H1 (cell line): ENCODE results near the gene C16orf87. TPM values are rescaled to one million over a fixed set of nuclear protein-coding genes. Genes with fewer than 3 reads are reported as not detected.

Source experiments
- CTCF ChIA-PET: fragments of 300-600 bp; sonication (Branson Sonifier 250); formaldehyde crosslinking; loops from one replicate; lab custom pipeline; 2021; ENCODE audit not compliant: partially characterized antibody; lab: Charles Lee
- POLR2A ChIA-PET: fragments of 300-600 bp; sonication (Branson Sonifier 250); formaldehyde crosslinking; loops from one replicate; lab custom pipeline; 2021; ENCODE audit warnings: inconsistent platforms; ENCODE audit not compliant: partially characterized antibody; lab: Charles Lee
- DNase-seq, 2 experiments: peaks; one replicate each; pipeline versions ENCODE4 v3.0.0 to v3.0.0-alpha.2; 2010 to 2022; ENCODE audit warnings: low spot score in 2 of 2, low read depth in 1 of 2, mixed read lengths in 1 of 2
- FAIRE-seq: peaks from 2 replicates; lab custom pipeline; 2011; peaks lifted over from hg19 to GRCh38; lab: Jason Lieb, UNC
- H2AFZ ChIP-seq: 2 replicates; pipeline ENCODE4 v1.8.1; 2012; ENCODE audit warnings: low read length, inconsistent platforms
- H2AK5ac ChIP-seq: 2 replicates; pipeline ENCODE4 v1.6.1; 2013; ENCODE audit warnings: low read depth, low read length
- H2BK120ac ChIP-seq: replicated peaks from 2 replicates; pipeline ENCODE3; 2013; ENCODE audit warnings: low read depth, low read length, inconsistent platforms
- H2BK12ac ChIP-seq: 2 replicates; pipeline ENCODE4 v1.6.1; 2013; ENCODE audit warnings: low read depth, low read length
- H2BK15ac ChIP-seq: 2 replicates; pipeline ENCODE4 v1.6.1; 2013; ENCODE audit warnings: low read length
- H2BK20ac ChIP-seq: 2 replicates; pipeline ENCODE4 v1.6.1; 2013; ENCODE audit warnings: low read length
- H2BK5ac ChIP-seq: 2 replicates; pipeline ENCODE4 v1.6.1; 2013; ENCODE audit warnings: low read depth, low read length
- H3K14ac ChIP-seq: 2 replicates; pipeline ENCODE4 v1.6.1; 2013; ENCODE audit warnings: inconsistent platforms; ENCODE audit not compliant: insufficient read length
- H3K18ac ChIP-seq: 2 replicates; pipeline ENCODE4 v1.6.1; 2013; ENCODE audit warnings: low read length; ENCODE audit errors: extremely low read depth
- H3K23ac ChIP-seq: 2 replicates; pipeline ENCODE4 v1.6.1; 2013; ENCODE audit warnings: inconsistent platforms; ENCODE audit not compliant: insufficient read length
- H3K23me2 ChIP-seq: 2 replicates; pipeline ENCODE4 v1.6.1; 2013; ENCODE audit warnings: low read depth, low read length
- H3K27ac ChIP-seq: 2 replicates; pipeline ENCODE4 v1.6.1; 2011; ENCODE audit warnings: low read depth, low read length, inconsistent platforms
- H3K27me3 ChIP-seq, 4 experiments: replicated peaks in 1 of 4; 1 replicate in 1 of 4; 2 replicates in 3 of 4; pipeline versions ENCODE4 v1.6.1 to v1.8.1; 2011 to 2013; ENCODE audit warnings: low read length in 3 of 4, mild to moderate bottlenecking in 3 of 4, inconsistent platforms in 2 of 4, mixed read lengths in 2 of 4, moderate library complexity in 1 of 4; ENCODE audit not compliant: control insufficient read depth in 3 of 4, insufficient read depth in 3 of 4; ENCODE audit errors: extremely low read depth in 1 of 4
- H3K36me3 ChIP-seq, 4 experiments: 2 replicates each; pipeline versions ENCODE4 v1.6.1 to v1.8.1; 2011 to 2013; ENCODE audit warnings: mild to moderate bottlenecking in 4 of 4, low read length in 3 of 4, moderate library complexity in 2 of 4, control low read depth in 1 of 4, inconsistent platforms in 1 of 4; ENCODE audit not compliant: insufficient read depth in 4 of 4, control insufficient read depth in 2 of 4
- H3K4ac ChIP-seq: replicated peaks from 2 replicates; pipeline ENCODE3; 2013; ENCODE audit warnings: low read length, low read depth, mixed read lengths, inconsistent platforms; ENCODE audit not compliant: insufficient read length
- H3K4me1 ChIP-seq, 4 experiments: replicated peaks in 1 of 4; 1 replicate in 1 of 4; 2 replicates in 3 of 4; pipeline versions ENCODE4 v1.6.1 to v1.8.1; 2011 to 2013; ENCODE audit warnings: low read length in 3 of 4, inconsistent platforms in 2 of 4, mixed read lengths in 1 of 4; ENCODE audit not compliant: insufficient read depth in 4 of 4, control insufficient read depth in 3 of 4
- H3K4me2 ChIP-seq, 2 experiments: 2 replicates each; pipeline versions ENCODE4 v1.6.1 to v1.8.1; 2011 to 2013; ENCODE audit warnings: low read depth in 2 of 2, low read length in 2 of 2, control low read depth in 1 of 2, inconsistent platforms in 1 of 2, mild to moderate bottlenecking in 1 of 2; ENCODE audit not compliant: insufficient read depth in 1 of 2
- H3K4me3 ChIP-seq, 4 experiments: fragments of 200-600, 300-600 bp in 1 of 4; sonication (generic), shearing (Covaris generic), sonication (Bioruptor Twin) in 1 of 4; 2 replicates each; pipeline versions ENCODE4 v1.5.1 to v1.8.1; 2011 to 2016; ENCODE audit warnings: low read length in 4 of 4, low read depth in 3 of 4, control low read depth in 2 of 4, inconsistent platforms in 2 of 4, mild to moderate bottlenecking in 2 of 4, mixed read lengths in 1 of 4, moderate library complexity in 1 of 4; ENCODE audit not compliant: insufficient read depth in 2 of 4; ENCODE audit errors: extremely low read depth in 1 of 4
- H3K56ac ChIP-seq: replicated peaks from 2 replicates; pipeline ENCODE3; 2013; ENCODE audit warnings: low read depth, mild to moderate bottlenecking, mixed read lengths, low read length, inconsistent platforms; ENCODE audit not compliant: insufficient read length
- H3K79me1 ChIP-seq: 2 replicates; pipeline ENCODE4 v1.6.1; 2013; ENCODE audit warnings: low read depth, low read length, control low read depth
- H3K79me2 ChIP-seq, 2 experiments: 2 replicates each; pipeline versions ENCODE4 v1.6.1 to v1.8.1; 2012 to 2013; ENCODE audit warnings: low read length in 2 of 2, mild to moderate bottlenecking in 2 of 2, inconsistent platforms in 1 of 2; ENCODE audit not compliant: insufficient read depth in 2 of 2, control insufficient read depth in 1 of 2
- H3K9ac ChIP-seq, 4 experiments: replicated peaks in 1 of 4; 1 replicate in 1 of 4; 2 replicates in 3 of 4; pipeline versions ENCODE4 v1.6.1 to v1.8.1; 2011 to 2013; ENCODE audit warnings: low read depth in 3 of 4, low read length in 3 of 4, control low read depth in 2 of 4, mild to moderate bottlenecking in 2 of 4, moderate library complexity in 2 of 4, inconsistent platforms in 1 of 4; ENCODE audit errors: extremely low read depth in 1 of 4
- H3K9me3 ChIP-seq, 2 experiments: 2 replicates each; pipeline versions ENCODE4 v1.6.1 to v1.8.1; 2012 to 2013; ENCODE audit warnings: mild to moderate bottlenecking in 2 of 2, moderate library complexity in 2 of 2, control low read depth in 1 of 2, inconsistent platforms in 1 of 2, low read depth in 1 of 2, low read length in 1 of 2, mixed read lengths in 1 of 2; ENCODE audit not compliant: insufficient read depth in 2 of 2
- H4K20me1 ChIP-seq, 2 experiments: replicated peaks in 1 of 2; 2 replicates each; pipeline versions ENCODE3 to v1.8.1; 2011 to 2013; ENCODE audit warnings: inconsistent platforms in 2 of 2, low read length in 2 of 2, mild to moderate bottlenecking in 1 of 2; ENCODE audit not compliant: insufficient read depth in 2 of 2, control insufficient read depth in 1 of 2
- H4K5ac ChIP-seq: 2 replicates; pipeline ENCODE4 v1.6.1; 2013; ENCODE audit warnings: low read length, low read depth, mixed read lengths, inconsistent platforms; ENCODE audit not compliant: insufficient read length
- H4K8ac ChIP-seq: 2 replicates; pipeline ENCODE4 v1.8.0; 2013; ENCODE audit warnings: mild to moderate bottlenecking, moderate library complexity, low read length, inconsistent platforms; ENCODE audit not compliant: insufficient read depth; ENCODE audit errors: extremely low read depth
- H4K91ac ChIP-seq: replicated peaks from 2 replicates; pipeline ENCODE3; 2013; ENCODE audit warnings: low read length, mixed read lengths, inconsistent platforms; ENCODE audit not compliant: insufficient read length
- RAD21 ChIP-seq, 2 experiments: IDR thresholded peaks in 1 of 2; conservative IDR thresholded peaks in 1 of 2; 2 replicates each; pipeline ENCODE4 v1.6.1; 2011; ENCODE audit warnings: low read depth in 2 of 2, low read length in 2 of 2, improper control_type of control experiment in 1 of 2, inconsistent platforms in 1 of 2, mild to moderate bottlenecking in 1 of 2, moderate library complexity in 1 of 2
- SP4 ChIP-seq: IDR thresholded peaks from 2 replicates; pipeline ENCODE4 v1.6.1; 2012; ENCODE audit warnings: low read length, inconsistent platforms
- SRF ChIP-seq: IDR thresholded peaks from 2 replicates; pipeline ENCODE4 v1.6.1; 2011; ENCODE audit warnings: mild to moderate bottlenecking, low read depth, low read length, moderate library complexity
- WGBS, 2 experiments: shearing (Covaris generic) in 1 of 2; methylation state at CpG; one replicate each; pipeline versions ENCODE4 v1.1.6 to v1.1.7; 2013 to 2015; ENCODE audit warnings: low lambda C conversion rate in 2 of 2, mixed read lengths in 2 of 2, inconsistent platforms in 1 of 2, low coverage in 1 of 2, missing lambda C conversion rate in 1 of 2; ENCODE audit not compliant: insufficient replicate concordance in 2 of 2, insufficient coverage in 1 of 2, insufficient read length in 1 of 2; ENCODE audit errors: extremely low coverage in 1 of 2, missing lambda C conversion rate in 1 of 2; 5-methylcytosine and 5-hydroxymethylcytosine counted together
- polyA plus RNA-seq, 7 experiments: library from polyadenylated mRNA; depleted of rRNA in 3 of 7; stranded (reverse) in 5 of 7; unstranded in 2 of 7; fragments of >200 nt in 5 of 7; fragments of 200-250 nt in 2 of 7; gene quantifications; 1 replicate in 5 of 7; 2 replicates in 1 of 7; 4 replicates in 1 of 7; pipeline versions ENCODE4 v1.2.1 to v1.2.3, GENCODE V29; 2011 to 2013; ENCODE audit warnings: missing spikeins in 2 of 7, mixed read lengths in 2 of 7
- total RNA-seq: library from RNA; stranded (reverse); fragmentation: NEBNext Ultra II Directional; extraction: Animal tissue kit (Norgen Biotek cat#: 25700); gene quantifications from 2 replicates; pipeline ENCODE4 v1.2.1, GENCODE V29; 2021

C16orf87 gene
- total and polyA plus RNA-seq, 2 of the 8 experiments (the other 6 are each of a cell fraction or from before 2014, with no cell fraction given): 4.8 to 21.8 TPM

- DNase-seq (no peak), FAIRE-seq (no peak)
- H3K56ac ChIP-seq: no peak overlapping the region
- no peak overlapping the region for H2BK5ac ChIP-seq
- no peaks in the 10 kb centered on the region for H3K79me1 ChIP-seq
- no peak overlapping the region for H2BK12ac ChIP-seq
- whole genome bisulfite sequencing, 2 experiments: 83% methylated on average over 2 of the region's 2 CpGs; no CpG with 5 or more reads in 1 of the 2 experiments
- no peak overlapping the region for H2BK20ac ChIP-seq
- H4K8ac ChIP-seq: no peak overlapping the region
- H3K4me1 ChIP-seq: peaks cover 0 to 4% (median 0%) of the 10 kb centered on the region in 4 experiments; a peak in 4 of 7 replicates
- no peak overlapping the region for H3K14ac ChIP-seq
- H3K4me2 ChIP-seq: no peak overlapping the region
- TF ChIP-seq SRF: no peak
- TF ChIP-seq SP4: no peak
- no peak for TF ChIP-seq RAD21 (IDR thresholded peaks at IDR 0.05 in 1 of 2, conservative IDR thresholded peaks at IDR 0.05 in 1 of 2; ENCODE audit: low read depth in 2 of 2, low read length in 2 of 2)
- H2BK15ac ChIP-seq: no peak overlapping the region
- no peaks in the 10 kb centered on the region for H3K27me3 ChIP-seq
- H4K20me1 ChIP-seq: no peaks in the 10 kb centered on the region
- H3K4ac ChIP-seq: no peak overlapping the region
- ChIA-PET POLR2A (interaction anchor here (1.1 to 2.2 kb wide), 6 partner anchors 27 to 118 kb away, joined by 3 to 18 read pairs (median 10); partner anchors contain the start of gene GPT2), CTCF (interaction anchor here (0.7 to 5.2 kb wide), 20 partner anchors 10 to 1370 kb away, joined by 3 to 124 read pairs (median 8); partner anchors contain the start of gene GPT2)
- no peaks in the 10 kb centered on the region; a peak in 1 of 4 replicates for H3K79me2 ChIP-seq
- no peak overlapping the region for H3K18ac ChIP-seq
- no peak overlapping the region for H3K27ac ChIP-seq
- no peak overlapping the region for H4K5ac ChIP-seq
- no peak overlapping the region for H2AFZ ChIP-seq
- no peaks in the 10 kb centered on the region for H3K36me3 ChIP-seq
- no peaks in the 10 kb centered on the region for H3K23me2 ChIP-seq
- H3K4me3 ChIP-seq: no peak overlapping the region
- no peaks in the 10 kb centered on the region for H3K9me3 ChIP-seq
- H3K9ac ChIP-seq: no peak overlapping the region
- no peak overlapping the region for H2AK5ac ChIP-seq
- no peak overlapping the region for H2BK120ac ChIP-seq
- H4K91ac ChIP-seq: no peak overlapping the region
- H3K23ac ChIP-seq: no peak overlapping the region
Measured at GRCh38 chr16:46854846-46855245, 23.9 kb upstream of the C16orf87 start.
